GM11168 (cell line): Measurements from ENCODE around the gene TSACC.
"Not testable (repeated sequence)": the region's sequence is repeated elsewhere in the genome, so short reads cannot be mapped to it uniquely, and the experiment has no call there.

Source experiments
- in situ Hi-C: fragments of 300-500 bp; cut with MboI; formaldehyde crosslinking; loops from one replicate; pipeline ENCODE4 v1.12.0; 2022; ENCODE audit warnings: low sequenced_read_pairs; ENCODE audit not compliant: unreplicated experiment

Gene TSACC

DNA sequence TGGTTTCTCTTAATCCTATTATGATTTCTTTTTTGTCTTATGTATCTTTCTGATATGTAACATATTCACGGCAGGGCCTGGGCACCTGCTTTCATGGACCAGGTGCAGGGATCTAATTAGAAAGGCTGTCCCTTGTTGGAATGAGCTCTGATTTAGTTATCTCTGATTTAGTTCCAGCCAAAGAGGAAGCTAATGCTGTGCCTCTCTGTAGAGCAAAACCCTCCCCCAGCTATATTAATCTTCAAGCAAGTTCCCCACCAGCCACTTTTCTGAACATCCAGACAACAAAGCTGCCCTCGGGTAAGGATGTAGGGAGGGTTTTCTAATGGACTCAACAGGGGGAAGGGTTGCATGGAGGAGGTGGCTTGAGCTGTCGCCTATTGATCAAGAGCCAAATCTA, 6.1 kb downstream of the TSACC start:
- in situ Hi-C loops = no loop called here

DNA sequence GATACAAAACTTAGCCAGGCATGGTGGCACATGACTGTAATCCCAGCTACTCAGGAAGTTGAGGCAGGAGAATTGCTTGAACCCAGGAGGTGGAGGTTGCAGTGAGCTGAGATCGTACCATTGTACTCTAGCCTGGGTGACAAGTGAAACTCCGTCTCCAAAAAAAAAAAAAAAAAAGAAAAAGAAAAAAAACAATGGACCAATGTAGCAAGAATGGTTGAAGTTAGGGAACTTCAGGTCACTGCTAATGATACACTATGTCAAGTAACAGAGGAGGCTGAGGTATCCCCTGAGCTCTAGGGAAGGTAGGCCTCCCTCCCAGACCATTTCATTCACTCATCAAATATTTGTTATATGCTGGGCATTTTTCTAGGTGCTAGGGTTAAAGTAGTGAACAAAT, 7.7 kb downstream of the TSACC start:
- in situ Hi-C loops = not testable (repeated sequence)

DNA sequence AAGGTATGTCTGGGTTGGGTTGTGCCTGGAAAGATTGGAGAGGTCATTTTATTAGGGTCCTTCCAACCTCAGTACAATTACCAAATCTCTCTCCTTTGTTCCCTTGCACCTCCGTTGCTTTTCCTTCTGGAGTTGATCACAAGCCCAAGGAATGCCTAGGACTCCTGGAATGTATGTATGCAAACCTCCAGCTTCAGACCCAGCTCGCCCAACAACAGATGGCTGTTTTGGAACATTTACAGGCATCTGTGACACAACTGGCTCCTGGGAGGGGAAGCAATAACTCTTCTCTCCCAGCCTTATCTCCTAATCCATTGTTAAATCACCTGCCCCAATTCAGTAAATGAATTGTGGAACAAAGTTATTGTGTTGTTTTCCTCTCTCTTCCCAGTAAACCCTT, 8.3 kb downstream of the TSACC start:
- in situ Hi-C loops = no loop called here

DNA sequence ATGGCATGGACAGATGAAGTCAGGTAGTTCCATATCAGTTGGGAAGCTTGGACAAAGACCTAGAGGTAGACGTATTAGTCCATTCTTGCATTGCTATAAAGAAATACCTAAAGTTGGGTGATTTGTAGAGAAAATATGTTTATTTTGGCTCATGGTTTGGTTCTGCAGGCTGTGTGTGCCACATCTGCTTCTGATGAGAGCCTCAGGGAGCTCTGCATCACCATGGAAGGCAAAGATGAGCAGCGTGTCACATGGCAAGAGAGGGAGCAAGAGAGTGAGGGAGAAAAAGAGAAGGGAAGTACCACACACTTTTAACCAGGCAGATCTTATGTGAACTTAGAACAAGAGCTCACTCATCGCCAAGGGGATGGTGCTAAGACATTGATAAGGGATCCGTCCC, 9.0 kb downstream of the TSACC start:
- in situ Hi-C loops = no loop called here

DNA sequence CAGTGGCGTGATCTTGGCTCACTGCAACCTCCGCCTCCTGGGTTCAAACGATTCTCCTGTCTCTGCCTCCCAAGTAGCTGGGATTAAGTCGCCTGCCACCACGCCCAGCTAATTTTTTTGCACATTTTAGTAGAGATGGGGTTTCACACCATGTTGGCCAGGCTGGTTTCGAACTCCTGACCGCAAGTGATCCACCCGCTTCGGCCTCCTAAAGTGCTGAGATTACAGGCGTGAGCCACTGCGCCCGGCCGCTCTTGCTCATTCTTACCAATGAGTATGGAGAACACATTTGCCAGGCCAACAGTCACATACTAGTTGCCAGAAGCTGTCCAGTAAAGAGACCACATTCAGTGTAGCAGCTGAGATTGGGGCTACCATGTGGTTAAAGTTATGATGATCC, 14.2 kb downstream of the TSACC start:
- in situ Hi-C loops = not testable (repeated sequence)

DNA sequence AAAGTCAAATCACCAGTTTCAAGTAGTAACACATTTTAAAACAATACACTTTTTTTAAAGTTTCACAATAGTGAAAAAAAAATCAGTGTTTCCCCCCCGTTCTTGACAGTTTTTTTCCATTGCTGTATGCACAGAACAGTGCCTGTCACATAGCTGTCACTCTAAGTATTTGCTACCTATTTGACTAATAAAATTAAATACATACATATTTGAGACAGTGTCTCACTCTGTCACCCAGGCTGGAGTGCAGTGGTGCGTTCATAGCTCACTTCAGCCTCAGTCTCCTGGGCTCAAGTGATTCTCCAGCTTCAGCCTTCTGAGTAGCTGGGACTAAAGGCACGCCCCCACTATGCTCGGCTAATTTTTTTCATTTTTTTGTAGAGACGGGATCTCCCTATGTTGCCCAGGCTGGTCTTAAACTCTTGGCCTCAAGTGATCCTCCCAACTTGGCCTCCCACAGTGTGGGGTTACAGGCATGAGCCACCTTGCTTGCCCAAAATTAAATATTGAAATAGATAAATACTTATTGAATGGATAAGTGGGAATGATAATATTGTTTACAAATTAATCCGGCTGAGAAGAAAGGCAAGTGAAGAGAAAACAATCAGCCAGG, 18.0 kb downstream of the TSACC start:
- in situ Hi-C loops = no loop called here

DNA sequence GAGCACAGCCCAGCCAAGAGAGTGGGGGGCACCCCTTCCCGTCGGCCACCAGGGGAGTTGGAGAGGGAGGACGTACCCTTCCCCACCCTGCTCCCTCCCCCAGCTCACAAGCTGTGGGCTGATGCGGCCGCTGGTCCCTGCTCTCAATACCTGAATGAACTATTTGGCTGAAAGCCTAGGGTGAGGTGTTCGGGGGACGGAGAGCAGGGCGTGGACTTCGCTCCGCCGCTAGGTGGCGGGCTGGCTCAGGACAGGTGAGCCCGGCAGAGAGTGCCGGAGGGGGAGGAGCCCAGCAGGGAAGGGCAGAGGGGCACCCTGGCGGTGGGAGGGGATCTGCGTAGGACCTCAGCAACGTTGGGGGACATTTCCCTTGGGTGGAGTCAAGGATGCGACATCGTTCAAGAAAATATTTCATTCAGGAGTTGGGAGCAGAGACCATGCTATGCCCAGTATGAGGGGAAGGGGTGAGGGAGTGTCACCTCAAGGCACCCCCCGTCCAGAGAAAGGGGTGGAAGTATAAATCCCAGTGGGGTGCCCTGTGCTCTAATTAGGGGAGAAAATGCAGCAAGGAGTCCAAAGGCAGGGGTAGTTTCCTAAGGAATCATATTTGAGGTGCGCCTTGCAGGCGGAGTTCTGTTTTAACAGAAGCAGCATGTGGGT, 18.7 kb downstream of the TSACC start:
- in situ Hi-C loops = no loop called here

DNA sequence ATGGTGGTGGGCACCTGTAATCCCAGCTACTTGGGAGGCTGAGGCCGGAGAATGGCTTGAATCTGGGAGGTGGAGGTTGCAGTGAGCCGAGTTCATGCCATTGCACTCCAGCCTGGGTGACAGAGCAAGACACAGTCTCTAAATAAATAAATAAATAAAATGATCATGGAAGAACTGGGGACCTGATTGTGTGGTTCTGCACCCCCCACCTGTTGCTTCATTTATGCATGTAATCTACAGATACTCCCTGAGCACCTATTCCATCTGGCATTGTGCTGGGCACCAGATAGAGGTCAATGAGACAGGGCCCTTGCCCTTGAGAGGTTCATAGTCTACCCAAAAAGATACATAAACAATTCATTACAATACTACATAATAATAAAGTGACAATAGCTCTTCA, 19.7 kb downstream of the TSACC start:
- in situ Hi-C loops = no loop called here

DNA sequence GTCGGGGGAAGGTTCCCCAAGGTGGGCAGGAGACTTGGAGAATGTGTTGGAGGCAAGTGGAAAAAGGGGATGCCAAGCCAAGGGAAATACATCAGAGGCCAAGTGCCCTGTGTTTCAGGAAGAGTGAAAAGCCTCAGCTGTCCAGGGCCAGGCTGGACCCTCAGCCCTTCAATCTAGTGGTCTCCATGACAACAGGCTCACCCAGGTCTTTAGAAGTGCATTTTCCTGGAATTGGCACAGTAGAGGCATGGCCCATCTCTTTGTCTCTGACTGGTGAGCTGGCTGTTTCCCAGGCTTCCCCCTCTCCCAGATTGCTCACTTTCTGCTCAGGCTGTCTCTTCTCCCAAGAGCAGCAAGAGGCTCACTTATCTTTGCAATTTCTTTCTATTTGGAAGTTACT, 20.3 kb downstream of the TSACC start:
- in situ Hi-C loops = no loop called here

DNA sequence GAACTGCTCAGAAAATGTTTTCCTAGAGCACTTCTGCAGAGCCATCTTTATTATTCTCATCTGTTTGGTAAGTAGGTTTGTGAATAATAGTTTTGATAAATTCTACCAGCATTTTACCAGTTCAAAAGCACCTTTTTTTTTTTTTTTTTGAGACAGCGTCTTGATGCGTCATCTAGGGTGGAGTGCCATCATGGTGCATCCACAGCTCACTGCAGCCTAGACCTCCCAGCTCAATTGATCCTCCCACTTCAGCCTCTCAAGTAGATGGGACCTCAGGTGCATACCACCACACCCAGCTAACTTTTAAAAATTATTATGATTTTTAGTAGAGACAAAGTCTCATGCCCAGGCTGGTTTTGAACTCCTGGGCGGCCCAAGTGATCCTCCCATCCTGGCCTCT, 20.9 kb downstream of the TSACC start:
- in situ Hi-C loops = no loop called here

DNA sequence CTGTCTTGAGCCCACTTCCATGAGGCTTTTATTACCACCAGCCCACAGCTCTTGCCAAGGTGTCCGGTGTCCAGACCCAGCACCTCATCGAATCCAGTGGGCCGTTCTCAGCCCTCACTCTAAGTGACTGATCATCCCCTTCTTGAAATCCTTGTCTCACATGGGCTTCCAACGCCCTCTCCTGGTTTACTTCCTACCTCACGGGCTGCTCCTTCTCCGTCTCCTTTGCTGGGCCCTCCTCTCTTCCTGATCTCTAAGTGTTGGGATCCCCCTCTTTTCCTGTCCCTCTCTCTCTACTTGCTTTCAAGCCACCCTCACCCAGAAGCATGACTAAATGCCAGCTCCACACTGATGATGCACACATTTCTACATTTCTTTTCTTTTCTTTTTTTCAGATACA, 21.6 kb downstream of the TSACC start:
- in situ Hi-C loops = no loop called here

DNA sequence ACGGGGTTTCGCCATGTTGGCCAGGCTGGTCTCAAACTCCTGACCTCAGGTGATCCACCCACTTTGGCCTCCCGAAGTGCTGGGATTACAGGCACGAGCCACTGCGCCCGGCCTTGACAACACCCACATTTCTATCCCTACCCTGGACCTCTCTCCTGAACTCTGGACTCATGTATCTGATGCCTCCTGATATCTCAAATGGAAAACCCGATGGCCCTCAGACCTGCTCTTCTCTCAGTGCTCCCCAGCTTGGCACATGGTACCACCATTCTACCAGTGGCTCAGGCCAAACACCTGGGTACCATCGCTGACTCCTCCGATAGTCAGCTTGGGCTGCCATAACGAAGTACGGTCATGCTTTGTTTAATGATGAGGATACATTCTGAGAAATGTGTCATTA, 22.2 kb downstream of the TSACC start:
- in situ Hi-C loops = no loop called here

DNA sequence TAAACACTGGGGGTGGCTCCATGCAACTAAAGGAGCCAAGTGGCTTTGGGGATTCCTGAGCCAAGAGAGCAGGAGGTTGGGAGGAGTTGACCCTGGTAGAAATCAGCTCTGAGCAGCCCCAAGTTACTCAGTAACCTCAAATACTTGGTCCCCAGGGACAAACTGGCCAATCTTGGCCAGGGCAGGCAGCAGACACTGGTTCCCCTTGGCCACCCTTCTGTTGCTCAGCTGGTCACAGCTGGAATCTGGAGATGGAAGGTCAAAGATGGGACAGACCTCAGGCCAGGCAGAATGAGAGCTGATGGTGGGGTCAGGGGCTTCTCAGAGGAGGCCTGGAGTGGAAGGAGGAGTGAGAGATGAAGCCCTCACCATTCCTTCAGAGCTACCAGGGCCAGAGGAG, 27.4 kb downstream of the TSACC start:
- in situ Hi-C loops = no loop called here

DNA sequence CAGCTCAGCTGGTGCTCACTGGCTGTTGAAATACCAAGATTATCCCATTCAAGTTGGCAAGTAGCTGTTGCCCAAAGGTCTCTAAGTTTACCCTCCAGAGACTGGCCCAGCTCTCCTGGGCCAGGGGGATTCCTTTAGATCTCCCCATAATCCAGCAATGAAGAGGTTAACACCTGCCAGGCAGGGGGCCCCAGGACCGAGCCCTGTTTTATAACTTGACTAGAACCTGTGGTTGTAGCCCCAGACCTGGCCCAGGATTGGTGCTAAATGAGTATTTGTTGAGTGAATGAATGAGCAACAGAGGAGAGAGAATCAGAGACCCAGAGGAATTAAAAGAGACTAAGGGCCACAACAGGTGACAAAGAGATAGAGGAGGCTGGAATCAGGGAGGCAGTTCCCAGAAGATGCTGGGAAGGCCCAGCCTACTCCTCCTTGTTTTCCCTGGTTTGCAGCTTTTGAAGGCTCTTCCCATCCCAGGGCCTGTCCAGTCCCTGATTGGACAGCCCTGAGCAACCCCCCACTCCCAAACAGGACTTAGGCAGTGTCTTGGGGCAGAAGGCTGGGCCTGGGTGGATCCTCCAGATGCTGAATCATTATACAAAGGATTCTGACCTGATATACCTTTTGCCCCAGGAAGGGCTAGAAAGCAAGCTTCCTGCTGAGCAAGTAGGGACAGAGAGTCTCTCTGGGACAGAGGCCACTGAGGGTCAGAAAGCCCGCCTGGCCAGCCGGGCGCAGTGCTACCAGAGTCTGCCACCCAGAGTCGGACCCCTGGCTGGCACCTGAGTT, 28.2 kb downstream of the TSACC start:
- in situ Hi-C loops = no loop called here

DNA sequence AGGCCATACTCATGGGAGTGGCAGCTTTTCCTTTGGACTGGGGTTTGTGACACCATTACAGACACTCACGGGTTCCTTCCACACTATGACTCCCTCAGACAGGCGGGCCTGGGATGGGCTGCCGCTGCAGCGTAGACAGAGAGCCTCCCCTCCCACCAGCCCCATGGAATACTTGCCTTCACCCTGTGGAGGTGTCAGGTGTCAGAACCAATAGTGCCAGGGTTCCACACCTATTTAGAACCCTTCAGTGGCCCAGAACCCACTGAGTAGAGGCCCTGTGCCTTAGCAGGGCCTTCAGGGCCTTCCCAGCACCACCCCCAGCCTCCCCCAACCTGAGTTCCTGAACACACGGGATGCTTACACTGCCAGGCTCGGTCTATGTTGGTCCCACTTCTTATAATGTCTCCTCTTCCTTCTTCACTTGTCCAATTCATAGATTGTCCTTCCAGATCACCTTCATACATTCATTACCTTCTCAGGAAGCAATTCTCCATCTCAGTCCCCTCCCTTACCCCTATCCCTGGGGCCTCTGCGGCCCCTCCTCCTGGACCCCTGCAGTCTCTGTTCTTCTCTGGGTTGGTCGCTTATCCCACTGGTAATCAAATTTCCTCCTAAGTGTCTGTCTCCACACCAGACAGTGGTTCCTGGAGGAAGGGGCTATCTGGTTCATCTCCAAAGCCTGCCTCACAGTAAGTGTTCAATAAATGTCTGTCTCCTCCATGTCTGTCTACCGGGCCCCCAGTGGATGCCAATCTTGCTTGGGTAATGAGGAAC, 29.2 kb downstream of the TSACC start:
- in situ Hi-C loops = no loop called here

DNA sequence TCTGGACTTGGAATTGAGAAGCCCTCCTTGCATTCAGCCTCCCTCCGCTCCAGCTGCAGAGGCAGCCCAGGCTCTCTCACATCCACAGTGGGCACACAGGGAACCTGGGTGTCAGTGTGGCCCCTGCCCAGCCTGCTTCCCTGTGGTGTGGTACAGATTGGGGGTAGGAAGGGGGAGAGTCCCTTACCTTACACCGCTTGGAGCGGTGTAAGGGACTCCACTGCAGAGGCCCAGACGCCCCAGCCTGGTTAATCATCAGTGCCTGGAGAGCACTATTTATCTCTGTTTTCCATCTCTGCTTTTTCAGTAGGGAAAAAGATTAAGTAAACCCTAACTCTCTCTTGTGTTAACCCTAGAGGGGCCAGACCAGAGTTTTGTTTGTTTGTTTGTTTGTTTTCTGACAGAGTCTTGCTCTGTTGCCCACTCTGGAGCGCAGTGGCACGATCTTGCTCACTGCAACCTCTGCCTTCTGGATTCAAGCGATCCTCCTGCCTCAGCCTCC, 29.9 kb downstream of the TSACC start:
- in situ Hi-C loops = no loop called here

DNA sequence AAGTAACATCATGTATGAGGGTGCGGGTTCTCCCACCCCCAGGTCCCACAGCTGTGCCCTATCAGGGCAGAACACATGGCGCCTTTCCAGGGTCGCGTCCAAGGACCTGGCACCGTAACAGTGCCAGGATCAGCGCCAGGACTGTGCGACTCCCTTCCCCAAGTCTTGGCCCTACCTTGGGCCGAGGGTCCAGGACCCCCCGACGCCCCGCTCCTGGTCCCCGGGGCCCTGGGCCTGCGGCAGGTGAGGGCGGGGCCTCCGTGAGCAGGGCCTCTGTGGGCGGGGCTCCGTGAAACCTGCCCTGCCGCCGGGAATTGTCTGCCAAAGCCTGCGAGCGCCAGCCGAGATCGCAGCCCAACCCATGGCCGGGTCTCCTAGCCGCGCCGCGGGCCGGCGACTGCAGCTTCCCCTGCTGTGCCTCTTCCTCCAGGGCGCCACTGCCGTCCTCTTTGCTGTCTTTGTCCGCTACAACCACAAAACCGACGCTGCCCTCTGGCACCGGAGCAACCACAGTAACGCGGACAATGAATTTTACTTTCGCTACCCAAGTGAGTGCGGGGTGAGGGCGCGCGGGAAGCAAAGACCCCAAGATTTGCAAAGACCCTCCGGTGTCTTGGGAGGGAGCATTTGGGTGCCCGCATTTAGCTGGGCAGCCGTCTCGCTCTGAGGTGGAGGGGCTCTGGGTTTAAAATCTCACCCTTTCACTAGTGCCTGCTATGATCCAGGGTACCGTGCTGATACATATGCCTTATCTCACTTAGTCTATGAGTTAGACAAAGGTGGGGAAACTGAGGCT, 30.8 kb downstream of the TSACC start, which contains the start of gene RHBG:
Gene RHBG, plus strand, starts transcription at position 323 of the 796 bp plus-strand sequence. Its CDS starts 39 bp downstream, at position 362.
- in situ Hi-C loops = no loop called here

DNA sequence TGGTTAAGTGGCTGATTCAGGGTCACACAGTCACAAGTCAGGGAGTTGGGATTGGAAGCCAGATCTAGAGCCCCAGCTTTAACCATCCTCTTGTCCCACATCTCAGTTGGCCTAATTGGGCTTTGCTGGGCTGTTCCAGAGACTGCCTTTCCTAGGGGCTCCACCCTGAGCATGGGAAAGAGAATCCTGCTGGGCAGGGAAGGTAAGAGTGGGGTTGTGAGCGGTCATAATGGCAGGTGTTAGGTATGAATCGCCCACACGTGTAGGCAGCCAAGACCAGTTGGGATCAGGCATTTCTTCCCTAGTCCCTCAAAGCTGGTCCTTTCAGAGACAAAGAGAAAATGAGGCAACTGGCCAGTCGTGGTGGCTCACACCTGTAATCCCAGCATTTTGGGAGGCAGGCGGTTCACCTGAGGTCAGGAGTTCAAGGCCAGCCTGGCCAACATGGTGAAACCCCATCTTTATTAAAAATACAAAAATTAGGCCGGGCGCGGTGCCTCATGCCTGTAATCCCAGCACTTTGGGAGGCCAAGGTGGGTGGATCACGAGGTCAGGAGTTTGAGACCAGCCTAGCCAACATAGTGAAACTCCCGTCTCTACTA, 31.5 kb downstream of the TSACC start:
- in situ Hi-C loops = not testable (repeated sequence)

DNA sequence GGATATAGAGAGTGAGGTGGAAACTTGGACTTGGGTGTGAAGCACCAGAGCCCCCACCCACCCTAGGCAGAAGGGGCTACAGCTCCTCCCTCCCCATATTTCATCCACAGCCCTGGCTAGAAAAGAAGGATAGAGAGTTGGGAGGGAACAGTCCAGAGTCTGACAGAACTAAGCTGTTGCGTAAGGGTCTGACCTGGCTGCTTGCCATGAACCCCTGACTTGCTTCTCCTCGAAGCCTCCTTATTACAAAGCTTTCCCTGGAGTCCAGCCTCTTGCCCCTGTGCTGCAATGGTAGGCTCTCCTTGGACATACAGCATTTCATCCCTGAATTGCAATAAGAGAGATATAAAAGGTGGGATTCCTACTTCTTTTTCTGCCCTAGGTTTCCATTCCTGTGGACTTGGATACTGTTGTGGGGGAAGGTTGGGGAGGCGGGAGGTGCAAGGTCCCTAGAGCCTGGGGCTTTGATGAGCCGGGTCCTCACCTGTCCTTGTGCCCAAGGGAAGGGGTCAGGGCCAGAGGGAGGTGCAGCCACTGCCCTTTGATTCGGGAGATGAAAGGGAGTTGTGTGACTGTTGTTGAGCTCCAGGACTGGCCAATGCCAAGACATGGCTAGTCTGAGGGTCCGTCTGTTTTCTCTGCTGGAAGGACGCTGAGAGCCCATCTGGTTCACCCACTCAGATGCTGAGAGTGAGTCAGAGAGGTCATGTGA, 33.4 kb downstream of the TSACC start:
- in situ Hi-C loops = no loop called here
